ENCODE measurements around the gene BCAR1.
"Not testable (repeated sequence)": the region's sequence is repeated elsewhere in the genome, so short reads cannot be mapped to it uniquely, and the experiment has no call there.

The BCAR1 gene

DNA sequence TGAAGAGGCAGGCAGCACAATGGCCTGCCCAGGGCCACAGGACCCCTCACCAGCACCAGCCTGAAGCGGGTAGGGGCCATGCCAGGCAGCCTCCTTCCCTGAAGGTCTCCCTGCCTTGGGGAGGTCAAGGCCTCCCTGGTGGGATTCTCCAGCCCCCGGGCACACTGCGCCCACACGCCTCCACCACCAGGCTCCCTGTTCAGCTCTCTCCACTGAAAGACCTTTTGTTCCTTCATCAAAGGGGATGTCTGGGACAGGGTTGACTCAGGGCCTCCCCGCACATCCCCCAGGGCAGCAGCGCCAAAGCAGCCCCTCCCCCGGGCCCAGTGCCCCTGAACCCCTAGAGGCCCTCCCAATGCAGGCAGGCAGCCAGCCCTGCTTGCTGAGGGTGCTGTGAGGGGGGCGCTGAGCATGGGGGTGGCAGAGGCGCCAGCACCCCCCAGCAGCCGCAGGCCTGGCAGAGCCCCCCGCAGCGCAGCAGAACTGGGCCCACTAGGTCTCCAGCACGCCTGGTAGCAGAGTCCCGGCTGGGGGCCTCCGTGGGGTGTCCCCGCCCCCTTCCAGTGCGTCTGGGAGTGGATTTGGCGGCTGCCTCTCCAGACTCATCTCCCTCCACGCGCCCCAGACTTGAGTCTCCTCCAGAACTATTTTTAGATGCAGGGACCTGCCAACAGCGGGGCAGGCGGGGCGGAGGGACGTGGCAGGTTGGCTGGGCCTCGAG is 13.1 kb downstream of the BCAR1 start:
- DNase-seq = no peak

DNA sequence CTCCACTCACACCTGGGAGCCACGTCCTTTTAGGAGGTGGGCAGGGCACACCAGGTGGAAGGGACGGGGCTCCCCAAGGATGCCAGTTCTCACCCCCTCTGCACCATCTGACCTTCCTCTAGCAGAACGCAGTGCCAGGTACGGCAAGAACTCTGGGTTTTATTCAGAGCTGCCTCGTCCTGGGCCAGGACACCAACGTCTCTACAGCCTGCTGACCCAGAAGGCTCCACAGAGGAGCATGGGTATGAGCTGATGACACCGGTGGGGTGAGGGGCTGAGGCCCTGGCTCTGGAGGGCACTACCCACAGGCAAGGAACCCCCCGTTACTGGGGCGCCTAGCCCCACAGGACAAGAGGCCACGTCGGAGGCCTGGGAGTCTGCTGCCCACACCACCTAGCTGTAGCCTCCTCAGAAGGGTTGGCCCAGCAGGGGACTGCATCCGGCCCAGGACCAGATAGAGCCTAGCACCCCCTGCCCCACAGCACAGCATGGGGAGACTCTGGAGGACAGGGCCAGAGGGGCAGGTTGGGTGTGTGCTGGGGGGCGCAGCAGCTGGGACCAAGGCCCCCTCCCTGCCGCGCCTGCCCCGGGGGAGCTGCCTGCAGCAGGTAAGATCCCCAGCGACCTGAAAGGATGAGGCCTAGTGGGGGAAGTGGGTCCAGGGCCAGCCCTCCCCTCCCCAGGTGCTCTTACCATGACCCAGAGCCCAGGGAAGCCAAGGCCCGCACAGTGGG is 13.9 kb downstream of the BCAR1 start:
- DNase-seq = no peak

DNA sequence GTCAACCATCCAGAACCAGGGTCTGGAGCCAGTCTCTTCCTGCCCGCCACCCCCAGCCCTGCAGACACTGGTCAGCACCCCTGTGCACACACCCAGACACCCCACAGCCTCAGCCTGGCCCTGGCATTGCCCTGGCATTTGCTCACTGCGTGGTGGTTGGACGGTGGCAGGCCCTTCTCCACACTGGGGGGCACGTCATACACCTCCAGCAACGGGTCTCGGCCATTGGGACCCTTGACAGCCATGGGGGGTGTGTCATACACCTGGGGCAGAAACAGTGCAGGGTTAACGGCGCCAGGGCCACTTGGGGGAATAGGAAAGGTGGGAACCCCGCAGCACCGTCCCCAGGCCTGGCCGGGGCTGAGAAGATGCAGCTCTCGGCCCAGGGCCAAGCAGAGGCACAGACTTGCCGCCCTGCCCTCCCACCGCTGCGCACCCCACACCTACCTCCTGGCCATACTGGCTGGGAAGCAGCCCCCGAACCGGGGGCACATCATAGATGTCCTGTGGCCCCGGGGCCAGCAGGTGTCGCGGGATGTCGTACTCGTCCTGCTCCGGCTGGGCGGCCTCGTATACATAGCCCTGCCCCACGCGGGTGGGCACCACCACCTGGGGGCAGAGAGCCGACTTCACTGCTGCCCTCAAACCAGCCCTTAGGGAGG is 14.6 kb downstream of the BCAR1 start:
- no peak for DNase-seq

DNA sequence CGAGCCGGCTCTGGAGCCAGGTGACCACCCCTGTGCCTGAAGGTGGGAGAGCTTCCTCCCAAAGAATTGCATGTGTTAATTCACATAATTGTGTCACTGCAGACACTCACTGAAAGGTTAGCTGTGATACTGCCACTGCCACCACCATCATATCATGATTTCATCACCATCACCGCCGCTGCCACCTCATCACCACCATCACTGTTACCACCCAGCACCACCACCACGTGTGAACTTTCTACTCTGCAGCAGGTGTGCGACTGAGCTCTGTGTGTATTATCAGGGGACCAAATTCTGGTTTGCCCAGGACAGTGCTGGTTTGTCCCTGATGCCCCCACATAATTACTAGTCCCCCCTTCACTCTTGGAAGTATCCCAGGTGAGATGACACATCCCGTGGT is 15.2 kb downstream of the BCAR1 start:
- DNase-seq = no peak

DNA sequence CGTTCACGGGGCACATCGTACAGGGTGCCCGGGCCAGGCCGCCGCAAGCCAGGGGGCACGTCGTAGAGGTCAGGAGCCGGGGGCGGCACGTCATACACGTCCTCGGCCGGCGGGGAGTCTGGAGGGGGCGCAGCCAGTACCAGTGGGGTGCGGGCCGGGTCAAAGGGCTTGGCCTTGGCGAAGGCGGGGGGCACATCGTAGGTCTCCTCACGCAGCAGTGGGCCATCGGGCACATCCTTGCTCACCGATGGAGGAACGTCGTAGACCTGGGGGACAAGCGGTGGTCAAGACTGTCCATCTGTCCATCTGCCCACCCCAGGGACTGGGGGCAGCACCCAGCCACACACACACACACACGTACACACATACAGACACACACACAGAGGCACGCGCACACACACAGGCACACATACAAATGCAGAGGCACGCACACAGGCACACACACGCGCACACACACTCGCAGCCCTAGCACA is 15.7 kb downstream of the BCAR1 start:
- no peak for DNase-seq

DNA sequence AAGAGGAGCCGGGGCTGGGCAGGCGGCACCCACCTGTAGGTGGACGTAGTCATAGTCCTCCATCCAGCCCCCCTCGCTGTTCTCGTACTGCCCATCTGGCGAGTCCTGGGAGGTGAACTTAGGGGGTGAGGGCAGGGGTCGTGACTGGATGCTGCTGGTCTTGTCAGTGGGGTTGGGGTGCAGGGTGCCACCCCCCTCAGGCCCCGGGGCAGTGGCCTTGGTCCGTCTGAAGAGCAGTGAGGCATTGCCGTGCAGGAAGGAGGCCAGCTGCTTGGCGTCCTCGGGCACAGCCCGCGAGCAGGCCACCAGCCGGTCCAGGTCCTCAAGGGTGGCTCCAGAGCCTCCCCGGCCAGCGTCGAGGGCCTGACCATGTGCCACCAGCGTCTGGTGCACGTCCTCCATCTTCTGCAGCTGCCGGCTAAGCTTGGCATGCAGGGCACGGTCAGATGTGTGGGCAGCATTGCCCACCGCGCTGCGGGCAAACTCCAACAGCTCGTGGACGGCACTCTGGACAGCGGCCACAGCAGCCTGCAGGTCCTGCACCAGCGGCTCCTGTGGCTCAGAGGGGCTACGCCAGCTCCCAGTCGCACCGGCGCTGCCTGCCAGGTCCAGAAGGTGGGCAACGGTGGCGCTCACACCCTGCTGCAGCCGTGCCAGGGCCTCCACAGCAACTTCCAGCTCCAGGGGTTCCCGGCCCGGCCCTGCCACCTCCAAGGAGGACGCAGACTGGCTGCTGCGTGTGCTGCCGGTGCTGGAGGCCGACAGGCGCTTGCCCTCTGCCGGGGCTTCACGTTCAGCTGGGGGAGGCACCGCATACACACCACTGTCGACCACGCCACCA is 16.3 kb downstream of the BCAR1 start:
- DNase-seq = no peak

DNA sequence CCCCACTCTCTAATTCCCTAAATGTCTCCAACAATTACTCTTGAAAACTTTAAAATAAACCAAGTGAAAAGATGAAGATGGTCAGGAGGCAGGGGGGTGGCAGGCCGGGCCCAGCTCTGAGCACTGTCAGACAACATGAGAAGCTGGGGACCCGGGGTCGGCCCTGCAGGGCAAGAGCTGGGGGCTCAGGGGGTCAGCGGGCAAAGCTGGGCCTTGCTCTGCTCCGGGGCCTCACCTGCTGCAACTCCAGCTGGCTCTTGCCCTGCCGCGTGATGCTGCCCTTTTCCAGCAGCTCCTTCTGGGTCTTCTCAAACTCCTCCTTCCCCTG is 17.8 kb downstream of the BCAR1 start:
- no peak for DNase-seq

DNA sequence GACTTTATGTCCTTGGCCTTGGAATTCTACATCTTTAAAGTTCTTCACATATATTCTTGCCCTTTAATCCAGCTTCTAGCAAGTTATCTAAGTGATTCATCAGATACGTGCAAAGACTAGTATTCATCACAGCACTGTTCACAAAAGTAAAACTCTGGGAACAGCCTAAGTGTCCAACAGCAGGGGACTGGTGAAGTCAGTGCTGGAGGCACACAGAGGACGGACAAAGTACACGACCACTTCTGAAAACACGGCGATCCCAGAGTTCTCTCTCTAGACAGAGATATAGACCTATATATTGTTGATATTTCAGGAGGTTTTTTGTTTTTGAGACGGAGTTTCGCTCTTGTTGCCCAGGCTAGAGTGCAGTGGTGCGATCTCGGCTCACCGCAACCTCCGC is 19.9 kb downstream of the BCAR1 start:
- DNase-seq = no peak

DNA sequence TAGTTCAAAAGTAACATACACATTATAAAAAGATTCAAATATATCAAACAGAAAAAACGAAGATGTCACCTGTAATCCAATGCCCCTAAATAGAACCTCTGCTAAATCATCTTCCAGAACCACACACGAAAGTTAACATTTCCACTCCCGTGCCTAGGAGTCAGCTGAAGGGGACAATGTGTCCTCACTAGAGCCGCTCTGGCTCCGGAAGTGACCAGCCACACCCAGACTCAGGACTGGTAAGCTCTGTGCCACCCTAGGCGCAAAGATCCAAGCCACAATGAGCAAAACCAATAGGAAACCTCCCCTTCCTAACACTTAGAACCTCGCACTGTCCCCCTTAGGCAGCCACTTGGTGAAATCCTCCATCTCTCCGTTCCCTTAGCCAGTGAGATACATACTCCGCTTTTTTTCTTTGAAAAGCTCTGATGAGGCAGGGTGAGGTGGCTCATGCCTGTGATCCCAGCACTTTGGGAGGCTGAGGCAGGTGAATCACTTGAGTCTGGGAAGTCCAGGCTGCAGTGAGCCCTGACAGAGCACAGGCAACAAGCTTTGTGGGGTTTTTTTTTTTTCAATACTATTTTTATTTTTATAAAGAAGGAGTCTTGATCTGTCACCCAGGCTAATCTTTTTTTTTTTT is 20.8 kb downstream of the BCAR1 start:
- no peak for DNase-seq

DNA sequence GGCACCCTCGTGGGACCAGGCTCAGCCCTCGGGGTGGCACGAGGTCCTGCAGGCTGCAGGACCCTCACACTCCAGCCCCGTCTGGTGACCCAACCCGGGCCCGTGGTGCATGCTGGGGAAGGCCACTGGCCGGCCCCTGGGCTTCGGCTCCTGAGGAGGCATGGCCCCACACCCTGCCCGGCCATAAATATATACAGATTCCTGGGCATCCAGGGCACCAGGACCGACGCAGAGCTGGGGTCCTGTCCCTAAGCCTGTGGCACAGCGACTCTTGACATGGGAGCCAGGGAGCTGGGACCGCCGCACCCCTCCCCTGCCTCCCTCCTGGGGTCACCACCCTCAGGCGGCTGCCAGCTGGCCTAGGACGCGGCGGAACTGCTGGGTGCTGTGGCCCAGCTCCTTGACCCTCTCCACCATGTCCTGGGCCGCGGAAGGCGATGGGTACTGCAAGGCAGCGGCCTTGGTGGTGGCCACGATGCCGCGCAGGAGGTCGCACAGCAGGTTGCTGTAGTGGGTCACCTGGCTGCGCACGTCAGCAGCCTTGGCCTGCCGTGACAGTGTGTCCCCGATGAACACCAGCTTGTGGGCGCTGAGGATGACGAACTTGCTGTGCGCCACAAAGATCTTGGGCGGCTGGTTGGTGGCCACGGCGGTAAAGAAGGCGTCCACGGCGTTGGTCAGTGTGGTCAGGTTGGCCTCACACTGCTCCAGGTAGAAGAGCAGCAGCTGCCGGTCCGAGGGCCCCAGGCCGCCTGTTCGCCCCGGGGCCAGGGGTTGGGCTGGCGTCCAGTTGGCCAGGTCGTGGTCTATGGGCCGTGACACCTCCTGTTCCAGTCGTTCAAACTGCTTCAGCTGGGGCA is 22.0 kb downstream of the BCAR1 start:
- DNase-seq = no peak

DNA sequence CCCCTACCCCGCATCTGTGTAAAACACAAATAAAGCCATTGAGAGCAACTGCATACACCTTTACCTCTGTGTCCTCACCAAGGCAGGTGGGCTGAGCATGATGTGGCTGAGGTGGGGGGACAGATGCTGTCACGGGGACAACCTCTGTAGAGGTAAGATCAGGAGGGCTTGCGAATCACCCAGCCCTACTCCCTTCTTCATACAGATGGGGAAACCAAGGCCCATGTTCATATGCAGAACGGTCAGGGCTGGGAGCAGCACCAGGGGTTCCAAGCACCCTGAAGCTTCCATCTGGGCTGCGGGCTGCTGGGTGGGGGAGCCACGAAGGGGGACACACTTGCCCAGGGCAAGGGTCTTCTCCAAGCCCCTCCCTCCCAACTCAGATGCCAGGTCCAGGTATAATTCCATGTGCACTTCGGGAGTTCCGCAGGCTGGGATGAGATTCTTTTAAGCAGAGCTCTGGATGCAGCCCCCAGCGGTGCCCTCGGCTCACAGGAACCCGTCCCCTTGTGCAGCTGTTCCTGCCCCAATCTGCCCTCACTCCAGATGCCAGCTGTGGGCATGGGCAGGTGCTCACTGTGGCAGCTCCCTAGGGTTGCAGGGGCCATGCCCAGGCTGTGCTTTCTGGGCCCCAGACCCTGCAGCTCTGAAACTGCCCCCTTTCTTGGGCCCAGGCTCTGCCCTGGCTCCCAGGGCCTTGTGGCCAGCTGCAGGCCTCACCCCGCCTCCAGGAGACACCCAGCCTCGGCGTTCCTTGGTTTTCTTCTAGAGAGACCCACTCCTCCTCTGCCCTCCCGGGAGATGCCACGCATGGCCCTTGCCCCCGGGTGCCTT is 23.1 kb downstream of the BCAR1 start:
- DNase-seq = no peak

DNA sequence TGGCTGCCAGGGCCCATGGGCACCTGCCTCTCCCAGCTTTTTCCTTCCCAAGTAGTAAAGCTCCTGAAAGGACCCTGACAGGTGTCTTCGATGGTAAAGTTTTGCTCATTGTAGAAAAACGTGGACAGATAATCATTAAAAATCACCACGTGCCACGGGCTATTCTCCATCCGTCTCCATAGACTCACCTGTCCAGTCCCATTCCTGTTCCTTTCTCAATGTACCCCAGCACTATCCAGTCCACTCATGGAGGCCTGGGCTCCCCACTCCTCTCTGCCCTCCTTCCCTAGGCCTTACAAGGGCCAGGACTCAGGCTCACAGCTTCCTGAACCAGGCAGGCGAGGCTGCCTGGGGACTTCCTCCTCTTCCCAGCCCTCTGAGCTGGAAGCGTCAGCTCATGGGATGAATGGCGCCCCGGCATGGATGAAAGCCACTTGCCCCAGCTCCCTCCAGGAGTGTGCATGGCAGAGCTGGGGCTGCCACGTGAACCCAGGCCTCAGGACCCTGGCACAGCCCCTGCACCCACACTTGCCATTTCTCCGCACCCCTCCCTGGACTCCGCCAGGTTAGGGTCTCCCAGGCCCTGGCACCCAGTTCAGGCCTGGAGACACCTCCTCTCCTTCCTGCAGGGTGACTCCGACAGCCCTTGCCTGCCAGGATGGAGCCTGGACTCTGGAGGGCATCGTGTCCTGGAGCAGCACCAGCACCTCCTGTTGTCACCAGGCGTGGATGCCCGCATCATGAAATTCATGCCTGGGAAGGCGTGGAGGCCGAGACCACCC is 23.9 kb downstream of the BCAR1 start:
- no peak for DNase-seq

DNA sequence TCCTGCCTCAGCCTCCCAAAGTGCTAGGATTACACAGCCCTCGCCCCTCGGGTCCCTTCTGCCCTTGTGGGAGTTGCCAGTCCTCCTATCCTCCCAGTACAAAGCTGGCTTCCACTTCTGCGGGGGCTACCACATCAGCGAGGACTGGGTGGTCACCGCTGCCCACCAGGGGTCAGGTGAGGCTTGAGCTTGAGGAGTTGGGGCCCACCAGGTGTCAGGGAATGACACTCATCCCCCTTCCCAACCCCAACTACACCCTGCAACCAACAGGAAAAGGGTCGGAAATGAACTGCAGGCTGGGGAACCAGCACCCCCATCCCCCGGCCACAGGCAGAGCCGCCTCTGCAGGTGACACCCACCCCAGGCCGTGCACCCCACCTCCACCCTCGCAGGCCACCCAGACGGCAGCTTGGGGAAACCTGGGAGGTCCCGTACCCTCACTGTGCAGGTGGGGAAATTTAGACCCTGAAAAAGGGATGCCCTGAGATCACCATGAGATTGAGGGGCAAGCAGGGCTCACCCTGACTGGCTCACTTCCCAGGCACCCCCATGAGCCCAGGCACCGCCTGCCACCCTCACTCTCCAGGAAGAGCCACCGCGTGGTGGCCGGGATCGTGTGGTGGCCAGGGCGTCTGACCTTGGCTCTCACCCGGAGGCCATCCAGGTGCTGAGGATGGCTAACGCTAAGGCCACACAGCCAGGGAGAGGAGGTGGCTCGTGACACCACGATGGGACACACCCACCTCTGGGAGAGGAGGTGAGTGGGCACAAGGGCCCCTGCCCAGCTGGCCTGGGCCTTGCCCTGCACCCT is 24.7 kb downstream of the BCAR1 start:
- DNase-seq = no peak

DNA sequence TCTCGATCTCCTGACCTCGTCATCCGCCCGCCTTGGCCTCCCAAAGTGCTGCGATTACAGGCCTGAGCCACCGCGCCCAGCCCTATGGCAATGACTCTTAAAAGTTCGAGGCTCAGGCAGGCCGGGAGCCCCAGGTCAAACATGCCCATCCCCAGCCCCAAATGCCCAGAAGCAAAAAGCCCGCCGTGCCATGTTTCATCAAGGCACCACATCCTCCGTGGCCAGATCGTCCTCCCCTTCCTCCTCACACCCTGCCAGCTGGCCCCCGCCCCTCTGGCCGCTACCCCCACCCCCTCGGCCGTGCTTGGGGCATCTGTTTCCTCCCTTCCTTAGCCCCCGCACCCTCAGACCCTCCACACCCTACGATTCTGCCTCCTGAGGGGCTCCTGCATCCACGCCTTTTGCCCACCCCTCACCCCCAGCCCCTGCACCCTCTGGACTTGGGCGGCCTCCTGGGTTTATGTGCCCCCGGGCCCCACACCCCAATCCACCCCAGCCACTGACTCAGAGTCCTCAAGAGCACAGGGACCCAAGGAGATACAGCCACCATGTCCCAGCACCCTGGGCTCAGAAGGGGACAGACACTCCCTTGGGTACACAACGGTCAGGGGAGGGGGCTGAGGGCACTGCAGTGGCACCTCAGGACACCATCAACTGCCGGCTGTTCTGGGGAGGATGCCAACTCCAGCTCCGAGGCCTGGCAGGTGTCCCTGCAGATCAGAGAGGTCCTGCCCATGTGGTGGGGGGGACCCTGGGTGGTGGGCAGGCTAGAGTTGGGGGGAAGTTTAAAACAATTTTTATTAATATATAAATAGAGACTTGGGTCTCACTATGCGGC is 25.5 kb downstream of the BCAR1 start:
- DNase-seq = no peak

DNA sequence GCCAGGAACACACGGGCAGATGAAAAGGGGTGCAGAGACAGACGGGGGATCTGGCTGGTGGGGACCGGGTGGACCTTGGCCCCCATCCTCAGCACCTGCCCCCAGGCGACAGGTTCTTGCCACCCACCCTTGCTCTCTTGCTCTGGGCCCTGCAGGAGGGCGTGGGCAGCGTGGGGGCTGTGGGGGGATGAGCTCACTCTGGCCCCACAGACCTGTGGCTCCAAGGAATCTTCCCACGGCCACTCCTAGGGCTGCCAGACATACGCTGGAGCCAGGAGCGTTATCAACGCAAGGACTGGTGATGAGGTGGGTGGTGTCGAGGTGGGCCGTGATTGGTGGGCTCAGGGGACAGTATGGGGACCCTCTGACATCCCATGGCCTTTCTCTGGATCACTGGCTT is 26.3 kb downstream of the BCAR1 start:
- DNase-seq = no peak

DNA sequence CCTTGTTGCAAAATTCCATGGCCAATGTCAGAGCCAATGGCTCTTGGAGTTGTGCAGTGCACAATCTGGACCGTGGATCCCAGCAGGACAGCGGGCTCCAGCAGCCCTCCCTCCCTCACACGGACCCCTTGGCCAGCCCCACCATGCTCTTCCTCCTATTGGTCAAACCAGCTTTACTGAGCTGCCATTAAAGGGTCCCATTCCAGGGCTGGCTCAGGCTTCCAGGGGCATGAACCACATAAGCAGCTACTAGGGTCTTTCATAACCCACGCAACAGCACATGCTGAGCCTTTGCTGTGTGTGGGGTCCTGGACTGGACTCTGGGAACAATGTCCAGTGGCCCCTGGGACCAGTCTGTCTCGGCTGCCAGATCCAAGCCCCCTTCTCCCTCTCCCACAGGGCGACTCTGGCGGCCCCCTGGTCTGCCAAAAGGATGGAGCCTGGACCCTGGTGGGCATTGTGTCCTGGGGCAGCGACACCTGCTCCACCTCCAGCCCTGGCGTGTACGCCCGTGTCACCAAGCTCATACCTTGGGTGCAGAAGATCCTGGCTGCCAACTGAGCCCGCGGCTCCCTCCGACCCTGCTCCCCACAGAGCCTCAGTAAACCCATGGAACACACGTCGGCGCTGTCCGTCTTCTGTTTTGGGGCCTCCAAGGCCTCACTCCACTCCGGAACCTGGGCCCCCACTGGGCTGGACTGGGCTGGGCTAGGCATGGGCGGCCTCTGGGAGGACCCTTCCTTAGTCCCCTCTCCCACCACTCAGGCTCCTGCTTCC is 26.9 kb downstream of the BCAR1 start:
- DNase-seq = no peak

DNA sequence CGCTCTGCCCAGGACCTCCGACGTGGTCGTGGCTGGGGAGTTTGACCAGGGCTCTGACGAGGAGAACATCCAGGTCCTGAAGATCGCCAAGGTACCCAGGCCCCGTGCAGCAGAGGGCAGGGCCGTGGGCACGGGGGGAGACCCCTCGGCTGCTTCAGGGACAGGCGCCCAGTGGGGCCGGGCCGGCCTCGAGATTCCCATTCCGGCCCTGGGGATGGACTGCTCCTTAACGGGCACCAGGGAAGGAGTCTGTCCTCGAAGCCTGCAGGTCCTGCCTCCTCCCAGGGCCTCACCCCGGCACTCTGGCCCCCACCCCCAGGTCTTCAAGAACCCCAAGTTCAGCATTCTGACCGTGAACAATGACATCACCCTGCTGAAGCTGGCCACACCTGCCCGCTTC is 28.3 kb downstream of the BCAR1 start:
- not testable (repeated sequence) for DNase-seq
